Stimulated activated CD4-positive, alpha-beta T cell treated with anti-CD3 and anti-CD28 coated beads, Interleukin-12 subunit alpha, Interleukin-12 subunit beta, amount 100 ng/mL, for 24 hours (primary cell): ENCODE measurements around the gene ZNF574.
"Not testable (repeated sequence)": the region's sequence is repeated elsewhere in the genome, so short reads cannot be mapped to it uniquely, and the experiment has no call there.

Experiments used
- DNase-seq, 2 experiments: peaks; one replicate each; pipeline ENCODE4 v3.0.0-alpha.2; 2020; ENCODE audit warnings: low read depth in 2 of 2

The ZNF574 gene

GRCh38 chr19:42075616-42076379, at the start of gene ZNF574:
ZNF574 (plus strand) TSS chr19:42076166; CDS start chr19:42078607, 2,441 bp downstream.
- DNase-seq, result peak; percentile 96 to 97

- peak in 1 of 2 experiments; percentile 18 for DNase-seq
Observed at GRCh38 chr19:42028304-42029216, 47.4 kb upstream of the ZNF574 start.

GRCh38 chr19:42030645-42031440, 45.1 kb upstream of the ZNF574 start:
- no peak for DNase-seq

- DNase-seq, result no peak
Observed at GRCh38 chr19:42032431-42032830, 43.5 kb upstream of the ZNF574 start.

GRCh38 chr19:42033413-42033812, 42.6 kb upstream of the ZNF574 start:
- DNase-seq, result no peak

GRCh38 chr19:42034640-42035391, 41.1 kb upstream of the ZNF574 start:
- DNase-seq, result peak; percentile 23 to 56

- no peak for DNase-seq
Observed at GRCh38 chr19:42037649-42038048, 38.3 kb upstream of the ZNF574 start.

GRCh38 chr19:42038666-42039065, 37.3 kb upstream of the ZNF574 start:
- DNase-seq, result no peak

GRCh38 chr19:42040031-42040430, 35.9 kb upstream of the ZNF574 start:
- DNase-seq, result no peak

GRCh38 chr19:42040491-42040890, 35.5 kb upstream of the ZNF574 start:
- DNase-seq, result not testable (repeated sequence)

- no peak for DNase-seq
Observed at GRCh38 chr19:42042455-42043170, 33.4 kb upstream of the ZNF574 start.

GRCh38 chr19:42045575-42045974, 30.4 kb upstream of the ZNF574 start:
- DNase-seq, result no peak

GRCh38 chr19:42048992-42049391, 27.0 kb upstream of the ZNF574 start:
- DNase-seq, result no peak

- DNase-seq, result no peak
Observed at GRCh38 chr19:42051166-42052115, 24.5 kb upstream of the ZNF574 start.

- DNase-seq, result no peak
Observed at GRCh38 chr19:42052241-42052863, 23.6 kb upstream of the ZNF574 start.

- no peak for DNase-seq
Observed at GRCh38 chr19:42053037-42053935, 22.7 kb upstream of the ZNF574 start.

- no peak for DNase-seq
Observed at GRCh38 chr19:42054205-42054604, 21.8 kb upstream of the ZNF574 start.

GRCh38 chr19:42057846-42058245, 18.1 kb upstream of the ZNF574 start:
- DNase-seq, result no peak
